NCI-H146 treated with DMSO at 0.1 percent for 48 hours (cell line): ENCODE measurements around the gene TADA2B.

Experiments
- DNase-seq: peaks from one replicate; lab custom pipeline; 2025; ENCODE audit not compliant: unreplicated experiment; lab: John Stamatoyannopoulos, UW

The TADA2B gene

DNA sequence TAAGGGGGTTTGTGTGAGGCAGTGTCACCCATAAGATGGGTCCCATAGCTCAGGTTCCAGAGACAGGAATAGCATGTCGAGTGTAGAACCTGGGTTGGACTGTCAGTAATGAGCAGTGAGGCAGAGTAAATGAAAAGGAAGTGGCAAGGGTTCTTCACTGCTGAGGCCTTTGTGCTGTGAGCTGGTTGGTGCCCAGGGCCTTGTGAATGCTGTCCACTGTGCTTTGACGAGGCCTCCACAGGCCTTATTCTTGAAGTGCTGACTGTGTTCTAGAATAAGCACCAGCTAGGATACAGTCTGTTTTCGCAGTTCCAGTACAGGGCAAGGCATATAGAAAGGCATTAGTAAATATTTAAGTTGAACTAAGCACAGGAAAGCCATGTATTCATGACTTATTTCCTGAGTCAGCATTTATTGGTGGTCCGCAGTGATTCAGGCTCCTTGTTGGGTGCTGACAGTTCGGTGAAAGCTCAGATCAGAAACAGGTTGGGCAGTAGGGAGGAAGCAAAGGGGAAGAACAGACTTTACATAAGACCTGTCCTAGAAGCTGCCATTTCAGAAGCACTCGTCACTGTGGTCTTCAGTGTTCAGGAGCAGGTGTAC lies 25.6 kb upstream of the TADA2B start:
- no peak for DNase-seq

DNA sequence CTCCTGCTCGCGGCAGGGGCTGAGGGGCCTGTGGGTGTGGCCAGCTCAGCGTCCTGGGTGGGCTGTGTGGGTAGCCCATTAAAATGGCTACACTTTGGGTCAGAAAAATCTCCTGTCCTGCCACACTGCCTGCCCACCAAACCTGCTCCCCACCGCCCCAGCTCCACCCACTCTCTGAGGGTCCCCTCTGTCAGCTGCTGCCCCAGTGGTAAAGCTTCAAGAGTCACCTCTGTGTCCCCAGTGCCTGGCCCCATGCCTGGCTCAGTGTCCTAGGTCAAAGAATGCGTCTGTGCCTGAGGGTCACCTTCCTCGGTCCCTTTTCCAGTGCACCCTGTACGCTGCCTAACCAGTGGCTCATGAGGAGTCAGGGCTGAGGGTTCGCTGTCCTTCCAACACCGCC lies 24.9 kb upstream of the TADA2B start:
- no peak for DNase-seq

DNA sequence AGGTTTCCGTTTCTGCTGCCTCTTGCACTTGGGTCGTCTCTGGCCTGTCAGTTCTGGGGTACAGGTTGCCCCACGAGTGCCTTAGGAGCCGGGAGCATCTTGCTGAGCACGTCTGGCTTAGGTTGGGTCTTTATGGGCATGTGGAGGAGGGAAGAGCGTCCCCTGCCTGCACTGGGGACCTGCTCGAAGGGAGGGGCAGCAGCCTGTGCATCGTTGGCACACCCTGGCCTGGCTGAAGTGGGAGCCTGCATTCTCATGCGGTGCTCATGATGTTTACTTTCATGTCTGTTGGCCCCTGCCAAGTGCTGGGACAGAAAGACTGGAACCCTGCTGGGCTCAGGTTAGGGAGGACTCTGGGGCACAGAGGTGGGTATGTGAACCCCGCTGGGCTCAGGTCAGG lies 23.8 kb upstream of the TADA2B start:
- no peak for DNase-seq

DNA sequence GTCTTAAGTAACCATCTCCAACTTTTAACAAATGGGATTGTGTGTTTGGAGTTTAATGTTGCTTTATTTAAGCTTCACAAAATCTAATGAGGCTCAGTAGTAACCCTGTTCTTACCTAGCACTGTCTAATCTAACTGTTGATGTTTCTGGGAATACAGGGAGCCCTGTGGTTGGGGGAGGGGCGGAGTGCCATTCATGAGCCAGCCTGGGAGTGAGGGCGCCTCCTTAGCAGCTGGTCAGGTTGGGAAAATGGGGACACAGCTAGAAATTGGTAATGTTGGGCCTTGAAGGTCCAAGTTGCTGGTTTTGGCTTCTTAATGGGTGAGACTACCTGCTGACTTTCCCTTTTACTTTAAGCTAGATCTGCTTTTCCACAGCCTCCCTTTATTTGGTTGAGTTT lies 22.9 kb upstream of the TADA2B start:
- DNase-seq, result no peak

DNA sequence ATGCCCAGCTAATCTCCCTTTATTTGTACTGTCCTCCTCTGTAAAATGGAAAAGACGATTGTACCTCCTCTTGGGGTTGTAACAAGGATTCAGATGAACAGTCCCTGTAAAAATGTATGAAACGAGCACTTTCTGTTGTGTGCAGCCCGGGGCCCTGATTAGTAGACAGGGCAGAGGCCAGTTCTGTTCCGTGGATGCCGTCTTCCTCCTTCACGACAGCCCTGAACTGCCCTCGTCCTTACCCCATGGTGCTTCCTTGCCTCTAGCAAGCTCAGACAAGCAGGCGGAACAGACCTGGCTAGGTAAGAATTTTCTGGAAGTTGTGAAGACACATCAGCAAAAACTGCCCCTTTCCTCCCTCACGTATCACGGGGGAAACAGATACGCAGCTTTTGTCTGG lies 22.3 kb upstream of the TADA2B start:
- DNase-seq, result no peak

DNA sequence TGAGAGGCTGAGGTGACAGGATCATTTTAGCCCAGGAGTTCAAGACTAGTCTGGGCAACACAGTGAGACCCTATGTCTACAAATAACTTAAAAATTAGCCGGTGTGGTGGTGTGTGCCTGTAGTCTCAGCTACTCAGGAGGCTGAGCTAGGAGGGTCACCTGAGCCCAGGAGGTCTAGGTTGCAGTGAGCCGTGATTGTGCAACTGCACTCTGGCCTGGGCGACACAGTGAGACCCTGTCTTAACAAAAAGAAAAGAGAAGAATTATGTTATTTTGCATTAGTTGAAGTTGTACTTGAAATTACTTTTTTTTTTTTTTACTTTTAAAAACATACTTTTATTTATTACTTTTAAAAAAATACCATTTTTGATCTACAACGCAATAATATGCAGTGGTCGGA lies 21.8 kb upstream of the TADA2B start:
- DNase-seq, result no peak

DNA sequence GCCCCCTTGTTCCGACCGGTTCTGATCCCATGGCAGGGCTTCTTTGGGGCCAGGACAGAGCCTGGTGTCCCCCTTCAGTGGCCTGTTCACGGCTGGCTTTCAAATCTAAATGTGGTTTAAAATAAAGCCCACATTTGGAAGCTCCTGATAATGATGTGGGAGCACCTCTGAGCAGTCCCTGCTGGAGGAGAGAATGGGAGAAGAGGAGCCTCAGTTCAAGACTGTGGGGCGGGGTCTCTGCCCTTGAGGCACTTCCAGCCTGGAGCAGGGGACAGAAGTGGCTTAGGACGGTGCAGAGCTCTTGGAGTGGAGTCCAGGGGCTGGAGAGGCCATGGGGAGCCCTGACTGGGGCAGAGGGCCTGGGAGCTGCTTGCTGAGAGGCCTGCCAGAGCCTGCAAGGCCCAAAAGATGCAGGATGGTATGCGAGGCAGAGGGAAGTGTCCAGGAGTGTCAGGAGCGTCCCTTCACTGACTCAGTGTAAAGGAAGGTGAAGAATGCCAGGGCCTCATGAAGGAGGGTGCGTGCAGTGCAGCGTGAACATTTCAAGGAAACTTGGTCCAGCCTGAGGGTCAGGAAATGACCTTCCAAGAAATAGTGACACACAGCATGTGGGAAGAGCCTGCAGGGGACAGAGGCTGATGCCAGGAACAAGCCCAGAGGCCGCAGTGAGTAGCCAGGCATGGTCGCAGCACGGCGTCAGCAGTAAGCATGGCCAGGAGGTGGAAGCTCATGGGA lies 21.1 kb upstream of the TADA2B start:
- DNase-seq, result no peak

DNA sequence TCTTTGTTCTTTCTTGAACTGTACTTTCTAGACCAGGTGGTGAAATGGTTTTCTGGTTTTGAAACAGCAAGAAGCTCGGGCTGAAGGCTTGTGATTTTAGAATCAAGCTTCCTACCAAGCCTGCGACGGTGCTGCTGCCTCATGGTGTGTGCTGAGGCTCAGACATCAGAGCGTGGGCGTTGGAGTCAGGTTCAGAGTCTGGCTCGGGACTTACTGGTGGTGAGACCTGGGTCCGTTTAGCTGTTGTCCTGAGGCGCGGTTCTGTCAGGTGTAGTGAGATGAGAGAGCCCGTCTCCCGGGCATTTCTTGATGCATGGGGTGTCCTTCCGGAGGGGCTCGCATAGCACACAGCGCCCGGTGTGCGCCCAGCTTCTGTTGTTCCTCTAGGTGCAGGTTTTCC lies 19.7 kb upstream of the TADA2B start:
- no peak for DNase-seq

DNA sequence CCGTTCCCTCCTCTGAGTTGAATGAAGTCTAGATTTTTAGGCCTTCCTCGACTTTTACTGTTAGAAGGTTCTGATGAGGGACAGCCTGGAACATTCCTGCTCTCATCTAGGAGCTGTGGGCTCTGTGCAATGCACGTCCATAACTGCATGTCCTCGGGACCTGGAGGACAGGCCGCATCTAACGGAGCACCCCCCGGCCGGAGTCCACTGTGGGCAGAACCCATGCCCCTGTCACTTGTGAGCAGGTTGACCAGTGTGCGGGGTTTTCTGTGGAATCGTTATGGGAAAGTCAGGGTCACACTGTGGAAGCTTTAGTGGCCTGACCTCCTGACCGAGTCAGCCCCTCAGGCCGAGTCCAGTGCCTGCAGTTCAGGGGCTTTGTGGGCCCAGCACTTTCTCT lies 19.3 kb upstream of the TADA2B start:
- DNase-seq, result no peak

DNA sequence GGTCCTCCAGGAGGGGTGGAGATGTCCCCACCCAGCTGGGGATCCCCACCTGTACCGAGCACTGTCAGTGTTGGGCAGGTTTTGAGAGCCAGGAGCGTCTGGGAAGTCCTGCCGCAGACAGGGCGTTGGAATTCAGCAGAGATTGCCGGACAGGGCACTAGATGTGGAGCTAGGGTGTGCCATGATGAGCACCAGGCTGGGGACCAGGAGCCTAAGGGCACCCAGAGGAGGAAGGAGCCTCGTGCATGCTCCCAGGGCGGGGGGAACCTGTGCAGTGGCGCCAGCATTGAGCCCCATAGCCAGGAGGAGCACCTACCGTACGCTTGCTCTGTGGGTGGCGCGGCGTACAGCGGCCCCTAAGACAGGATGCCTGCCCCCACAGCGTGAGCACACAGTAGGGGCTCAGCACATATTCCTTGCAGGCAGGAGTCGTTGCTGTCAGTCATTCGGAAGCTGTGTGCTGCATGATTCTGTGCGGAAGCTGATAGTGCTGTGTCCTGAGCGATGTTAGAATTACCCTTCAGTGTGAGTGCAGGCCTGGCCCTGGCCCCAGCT lies 18.8 kb upstream of the TADA2B start:
- no peak for DNase-seq

DNA sequence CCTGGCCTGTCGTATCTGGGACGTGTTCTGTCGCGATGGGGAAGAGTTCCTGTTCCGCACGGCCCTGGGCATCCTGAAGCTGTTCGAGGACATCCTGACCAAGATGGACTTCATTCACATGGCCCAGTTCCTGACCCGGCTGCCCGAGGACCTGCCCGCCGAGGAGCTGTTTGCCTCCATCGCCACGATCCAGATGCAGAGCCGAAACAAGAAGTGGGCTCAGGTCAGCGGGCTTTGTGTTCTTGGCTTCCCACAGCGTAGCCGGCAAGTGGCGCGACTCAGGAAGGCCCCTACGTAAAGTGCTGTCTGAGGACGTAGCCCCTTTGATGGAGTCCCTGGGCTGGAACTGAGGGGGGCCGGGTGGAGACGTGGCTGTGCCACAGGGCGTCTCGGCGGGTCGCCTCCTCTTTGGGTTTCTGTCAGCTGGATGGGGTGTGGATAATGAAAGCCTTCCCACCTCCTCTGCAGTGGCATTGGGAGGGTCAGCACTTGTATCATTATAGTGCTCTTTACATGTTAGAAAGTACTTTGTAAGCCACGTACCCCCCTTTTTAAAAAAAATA lies 18.1 kb upstream of the TADA2B start:
- DNase-seq, result no peak

DNA sequence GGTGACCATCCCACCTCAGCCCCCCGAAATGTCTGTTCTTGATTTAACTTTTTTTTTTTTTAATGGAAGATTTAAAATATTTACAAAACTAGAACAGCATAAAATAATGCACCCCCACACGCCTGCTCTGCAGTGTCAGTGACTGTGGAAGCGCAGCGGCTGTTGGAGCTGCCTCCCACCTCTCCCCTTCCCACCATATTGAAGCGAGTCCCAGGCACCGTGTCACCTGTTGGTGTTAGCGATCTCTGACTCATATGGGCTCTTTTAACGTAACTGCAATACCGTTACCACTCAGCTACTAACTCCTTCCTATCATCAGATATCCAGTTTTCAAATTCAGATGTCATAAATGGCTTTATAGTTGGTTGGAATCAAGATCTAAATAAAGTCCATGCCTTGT lies 17.1 kb upstream of the TADA2B start:
- no peak for DNase-seq

DNA sequence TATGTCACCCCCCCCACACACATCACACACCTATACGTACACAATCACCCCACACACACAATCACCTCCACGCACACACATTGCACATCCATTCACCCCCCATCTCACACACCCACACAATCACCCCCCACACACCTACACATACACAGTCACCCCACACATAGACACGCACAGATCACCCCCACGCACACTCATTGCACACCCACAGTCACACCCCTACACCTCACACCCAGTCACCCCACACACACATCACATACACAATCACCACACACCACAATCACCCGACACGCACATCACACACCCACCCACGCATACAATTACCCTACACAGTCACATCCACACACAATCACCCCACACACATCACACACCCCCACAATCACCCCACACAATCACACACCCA lies 15.9 kb upstream of the TADA2B start:
- DNase-seq, result no peak

DNA sequence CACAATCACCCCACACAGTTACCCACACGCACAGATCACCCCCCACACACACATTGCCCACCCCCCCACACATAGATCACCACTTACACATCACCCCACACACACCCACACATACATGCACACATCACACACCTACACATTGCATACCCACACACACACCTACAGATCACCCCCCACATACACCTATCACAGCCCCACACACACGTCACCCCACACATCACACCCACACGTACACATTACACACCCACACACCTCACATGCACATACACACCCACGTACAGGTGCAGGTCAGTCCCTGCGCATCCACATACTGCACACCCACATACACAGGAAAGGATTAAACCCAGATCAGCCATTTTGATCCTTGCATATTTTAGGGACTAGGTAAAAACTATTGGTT lies 15.3 kb upstream of the TADA2B start:
- no peak for DNase-seq

DNA sequence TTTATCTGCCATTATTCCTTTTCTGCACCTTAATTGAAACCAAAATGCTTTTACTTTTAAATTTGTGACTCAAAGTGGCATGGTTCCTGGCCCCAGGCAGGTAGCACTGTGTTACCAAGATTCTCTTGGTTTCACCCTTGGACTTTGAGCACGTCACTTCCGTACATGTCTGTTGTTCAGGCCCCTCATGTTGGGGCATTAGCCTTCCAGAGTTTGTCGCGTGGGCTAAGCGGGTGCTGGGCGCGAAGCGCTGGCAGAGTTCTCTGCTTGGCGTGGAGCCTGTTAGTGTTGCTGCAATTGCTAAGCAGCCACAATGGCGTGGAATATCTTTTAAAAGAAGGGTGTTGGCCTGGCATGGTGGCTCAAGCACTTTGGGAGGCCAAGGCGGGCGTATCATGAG lies 14.0 kb upstream of the TADA2B start:
- DNase-seq, result no peak

DNA sequence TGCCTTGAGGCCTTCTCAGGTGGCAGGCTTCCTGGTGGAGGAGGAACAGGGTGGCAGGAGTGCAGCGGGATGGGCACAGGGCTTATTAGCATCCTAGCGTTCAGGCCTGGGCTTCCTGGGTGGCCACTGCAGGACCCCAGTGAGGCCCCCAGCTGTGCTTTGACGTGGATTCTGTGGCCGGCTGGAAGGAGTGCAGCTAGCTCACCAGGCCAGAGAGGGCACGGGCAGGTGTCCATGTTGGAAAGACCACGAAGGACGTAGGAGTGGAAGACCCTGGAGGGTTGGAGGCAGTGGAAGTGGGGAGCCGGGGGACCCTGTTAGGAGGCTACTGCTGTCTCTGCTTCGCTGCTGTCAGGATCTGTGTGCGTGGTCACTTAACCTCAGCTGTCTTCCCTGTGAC lies 13.3 kb upstream of the TADA2B start:
- no peak for DNase-seq

DNA sequence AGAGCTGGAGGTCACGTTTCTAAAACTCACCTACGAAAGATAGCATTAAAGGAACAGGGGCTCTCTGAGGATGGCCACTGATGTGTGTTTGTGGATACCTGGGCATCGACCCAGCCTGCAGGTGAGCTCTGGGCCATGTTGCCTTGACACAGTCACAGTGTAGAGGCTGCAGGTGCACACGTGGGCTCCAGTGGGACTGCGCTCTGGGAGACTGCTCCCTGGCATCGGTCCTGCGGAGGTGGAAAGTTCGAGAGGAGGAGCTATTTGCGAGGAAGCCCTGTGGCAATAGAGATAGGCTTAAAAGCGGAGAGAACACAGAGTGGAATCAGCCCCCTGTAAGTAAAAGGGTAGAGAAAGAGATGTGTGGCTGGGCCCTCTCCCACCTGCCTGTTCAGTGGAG lies 12.3 kb upstream of the TADA2B start:
- DNase-seq, result no peak

DNA sequence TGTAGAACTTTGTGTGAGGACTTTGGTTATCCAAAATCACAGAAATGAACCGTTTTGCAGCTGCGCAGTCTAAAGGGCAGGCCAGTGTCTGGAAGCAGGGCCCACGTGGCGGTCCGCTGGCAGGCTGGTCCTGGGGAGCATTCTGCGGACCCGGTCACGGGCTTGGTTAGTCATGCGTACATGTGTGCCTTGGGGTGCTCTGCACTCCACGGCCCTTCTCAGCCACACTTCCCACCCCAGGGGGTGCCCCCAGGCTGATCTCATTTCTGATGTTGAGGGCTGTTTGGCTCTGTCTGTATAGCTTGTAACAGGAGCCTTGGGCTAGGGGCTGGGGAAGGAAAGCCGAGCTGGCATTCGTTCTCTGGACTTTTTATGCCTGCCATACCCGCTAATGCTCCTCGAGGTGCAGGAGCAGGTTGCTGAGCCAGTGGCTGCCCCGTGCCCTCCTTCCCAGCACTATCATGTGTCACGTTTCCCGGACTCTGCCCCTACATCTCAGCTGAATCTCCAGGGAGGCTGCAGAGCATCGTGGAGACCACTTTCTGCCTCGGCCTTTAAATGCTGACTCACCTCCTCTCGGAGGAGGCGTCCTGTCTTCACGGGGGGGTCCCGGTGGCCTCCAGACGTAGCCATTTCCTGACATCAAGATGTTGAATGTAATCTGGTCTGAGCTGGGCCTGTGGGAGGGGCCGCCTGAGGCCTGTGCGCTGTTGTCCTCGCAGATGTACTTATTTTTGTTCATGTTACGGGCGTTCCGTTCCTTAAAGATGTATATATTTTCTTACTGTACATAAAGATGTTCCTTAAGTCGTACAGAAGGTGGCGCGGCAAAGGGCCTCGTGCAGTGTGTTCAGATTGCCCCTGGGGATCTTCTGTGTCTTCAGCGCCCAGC lies 11.4 kb upstream of the TADA2B start:
- DNase-seq, result no peak

DNA sequence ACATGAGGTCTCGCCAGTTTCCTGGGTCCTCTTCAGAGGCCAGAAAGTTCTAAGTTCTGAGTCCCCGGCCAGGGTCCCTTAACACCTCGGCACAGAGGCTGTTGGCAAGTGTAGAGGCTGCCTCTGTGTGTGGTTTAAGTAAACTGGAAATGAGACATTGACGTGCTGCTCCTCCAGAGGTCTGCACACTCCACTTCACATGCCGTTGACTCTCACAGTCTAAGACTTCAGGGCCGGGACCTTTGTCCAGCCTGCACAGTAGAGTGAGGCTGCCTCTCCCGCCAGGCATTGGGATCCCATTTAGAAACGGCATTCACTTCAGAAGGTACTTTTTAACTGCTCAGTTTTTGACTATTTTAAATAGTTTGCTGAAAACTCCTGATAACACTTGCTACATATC lies 10.6 kb upstream of the TADA2B start:
- no peak for DNase-seq

DNA sequence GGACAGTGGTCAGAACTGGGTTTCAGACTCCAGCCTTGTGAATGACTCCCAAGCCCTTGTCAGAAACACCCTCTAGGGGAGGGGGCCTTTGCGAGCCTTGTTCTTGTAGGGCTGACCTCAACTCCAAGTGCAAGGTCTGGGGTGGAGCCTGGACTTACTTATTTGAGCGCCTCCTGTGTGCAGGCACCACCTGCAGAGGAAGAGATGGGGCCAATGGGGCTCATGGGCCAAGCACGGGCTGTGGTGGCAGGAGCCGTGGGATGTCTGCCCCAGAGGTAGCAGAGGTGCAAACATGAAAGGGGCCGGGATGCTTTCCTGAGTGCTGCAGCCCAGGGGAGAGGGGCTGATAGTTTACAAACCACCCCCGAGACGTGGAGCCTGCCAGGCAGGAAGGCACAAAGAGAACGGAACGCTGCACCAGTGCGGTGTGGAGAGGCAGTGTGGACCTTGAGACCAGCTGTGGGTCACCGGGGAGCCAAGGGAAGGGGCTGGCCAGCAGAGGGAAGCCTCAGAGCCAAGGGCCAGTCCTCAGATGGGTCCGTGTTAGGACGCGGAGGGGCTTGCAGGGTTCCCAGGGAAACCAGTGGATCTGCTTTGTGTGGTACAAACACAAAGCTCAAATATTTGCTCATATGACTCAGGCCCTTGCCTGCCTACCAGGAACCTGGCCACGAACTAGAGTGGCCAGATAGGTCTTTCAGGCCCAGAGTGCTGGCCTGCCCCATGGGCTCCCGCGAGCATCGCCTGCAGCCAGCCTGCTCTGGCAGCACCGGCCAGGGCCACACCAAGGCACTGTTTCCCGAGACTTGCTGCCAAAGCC lies 8.7 kb upstream of the TADA2B start:
- peak; percentile 5 for DNase-seq

DNA sequence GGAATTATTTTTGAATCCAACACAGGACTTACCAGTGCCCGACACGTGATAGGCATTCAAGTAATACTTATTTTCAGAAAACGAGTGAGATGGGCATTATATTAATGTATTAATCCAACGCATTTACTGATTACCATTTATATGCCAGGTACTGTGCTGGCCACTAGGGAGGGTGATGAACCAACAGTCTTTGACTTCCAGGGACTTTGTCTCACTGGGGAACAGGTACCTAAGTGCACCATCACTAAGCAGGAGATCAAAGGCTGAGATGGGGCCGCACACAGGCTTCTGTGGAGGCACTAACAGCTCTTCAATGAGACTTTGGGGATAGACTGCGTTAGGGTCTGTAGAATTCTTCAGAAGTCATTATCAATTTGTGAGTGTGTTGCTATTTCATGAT lies 5.7 kb upstream of the TADA2B start:
- DNase-seq, result no peak
